Spinal cord (tissue), 10 donors: ENCODE results near the gene NPTXR. TPM values are rescaled to one million over a fixed set of nuclear protein-coding genes. Genes with fewer than 3 reads are reported as not detected.

Experiments used
- DNase-seq, 6 donors: peaks; one replicate each; pipeline versions ENCODE4 v3.0.0 to v3.0.0-alpha.2; 2013 to 2015; ENCODE audit warnings: low spot score in 6 of 6, low read depth in 4 of 6
- H3K27ac ChIP-seq: one replicate; pipeline ENCODE4 v1.5.1; 2013; ENCODE audit warnings: low read depth, low read length, control low read depth
- H3K27me3 ChIP-seq: one replicate; pipeline ENCODE4 v1.6.1; 2013; ENCODE audit warnings: low read length; ENCODE audit not compliant: control insufficient read depth, insufficient read depth
- H3K36me3 ChIP-seq: one replicate; pipeline ENCODE4 v1.6.1; 2013; ENCODE audit warnings: low read length; ENCODE audit not compliant: control insufficient read depth, insufficient read depth
- H3K4me1 ChIP-seq: one replicate; pipeline ENCODE4 v1.6.1; 2013; ENCODE audit warnings: low read length; ENCODE audit not compliant: control insufficient read depth, insufficient read depth
- H3K4me3 ChIP-seq: one replicate; pipeline ENCODE4 v1.5.1; 2013; ENCODE audit warnings: low read depth, low read length, control low read depth
- H3K9me3 ChIP-seq: one replicate; pipeline ENCODE4 v1.6.1; 2013; ENCODE audit warnings: low read length; ENCODE audit not compliant: control insufficient read depth, insufficient read depth
- whole genome bisulfite sequencing: methylation state at CpG from one replicate; pipeline ENCODE4 v1.1.5; 2013; ENCODE audit warnings: missing lambda C conversion rate; ENCODE audit not compliant: insufficient coverage; 5-methylcytosine and 5-hydroxymethylcytosine counted together
- polyA plus RNA-seq, 2 donors: library from polyadenylated mRNA; unstranded; fragments of 120-200 nt; gene quantifications; one replicate each; pipeline ENCODE4 v1.2.1, GENCODE V29; 2013; ENCODE audit not compliant: insufficient read length in 2 of 2
- total RNA-seq, 2 donors: library from RNA; depleted of rRNA in 1 of 2; stranded (reverse); fragments of 120-200 nt in 1 of 2; fragments of >200 nt in 1 of 2; gene quantifications; one replicate each; pipeline versions ENCODE4 v1.2.3 to v1.2.4, GENCODE V29; 2013 to 2014
- donor health status: healthy.

NPTXR gene
- total and polyA plus RNA-seq, 4 donors = 12.0 to 94.0 (median 59.8) TPM

DNA sequence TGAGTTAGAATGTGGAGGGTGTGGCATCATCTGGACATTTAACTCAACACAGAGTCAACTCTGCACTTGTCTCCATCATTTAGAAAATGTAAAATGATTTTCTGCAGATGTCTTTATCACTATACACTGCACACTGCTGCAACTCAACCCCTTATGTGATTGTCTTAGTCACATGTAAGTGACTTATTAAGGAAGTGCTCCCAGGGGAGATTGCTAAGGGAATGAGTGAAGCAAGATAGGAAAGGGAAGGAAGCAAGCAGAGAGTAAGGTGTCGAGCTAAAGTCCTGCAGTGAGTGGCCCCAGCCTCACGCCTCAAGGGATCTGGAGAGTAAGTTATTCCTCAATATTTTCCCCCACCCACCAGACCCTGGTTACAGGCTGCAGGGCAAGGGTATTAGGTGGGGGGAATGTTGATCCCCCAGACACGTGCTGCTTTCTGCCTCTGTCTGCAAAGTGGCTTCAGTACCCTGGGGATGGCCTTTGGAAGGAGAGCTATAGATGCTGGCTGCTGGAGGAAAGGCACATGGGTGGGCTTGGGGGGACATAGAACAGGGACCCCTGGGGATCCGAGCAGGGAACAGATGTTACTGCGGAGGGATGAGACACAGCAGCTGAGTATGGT lies 35.4 kb upstream of the NPTXR start:
- H3K27me3 ChIP-seq = no peaks in the 10 kb centered on the region
- no peaks in the 10 kb centered on the region for H3K36me3 ChIP-seq
- H3K4me1 ChIP-seq = peaks cover 16% of the 10 kb centered on the region
- no peak overlapping the region for H3K27ac ChIP-seq
- DNase-seq = peak in 1 of 6 donors; percentile 49
- no peaks in the 10 kb centered on the region for H3K9me3 ChIP-seq
- 65% methylated on average over 3 of the region's 5 CpGs for WGBS
- H3K4me3 ChIP-seq = no peak overlapping the region

GRCh38 chr22:38878001-38878400 lies 34.2 kb upstream of the NPTXR start:
- 83% methylated on average over 3 of the region's 4 CpGs for WGBS
- Histone ChIP-seq H3K27ac (no peak overlapping the region), H3K4me3 (no peak overlapping the region), H3K27me3 (no peaks in the 10 kb centered on the region), H3K9me3 (no peaks in the 10 kb centered on the region), H3K4me1 (peaks cover 17% of the 10 kb centered on the region), H3K36me3 (no peaks in the 10 kb centered on the region)
- DNase-seq = no peak

DNA sequence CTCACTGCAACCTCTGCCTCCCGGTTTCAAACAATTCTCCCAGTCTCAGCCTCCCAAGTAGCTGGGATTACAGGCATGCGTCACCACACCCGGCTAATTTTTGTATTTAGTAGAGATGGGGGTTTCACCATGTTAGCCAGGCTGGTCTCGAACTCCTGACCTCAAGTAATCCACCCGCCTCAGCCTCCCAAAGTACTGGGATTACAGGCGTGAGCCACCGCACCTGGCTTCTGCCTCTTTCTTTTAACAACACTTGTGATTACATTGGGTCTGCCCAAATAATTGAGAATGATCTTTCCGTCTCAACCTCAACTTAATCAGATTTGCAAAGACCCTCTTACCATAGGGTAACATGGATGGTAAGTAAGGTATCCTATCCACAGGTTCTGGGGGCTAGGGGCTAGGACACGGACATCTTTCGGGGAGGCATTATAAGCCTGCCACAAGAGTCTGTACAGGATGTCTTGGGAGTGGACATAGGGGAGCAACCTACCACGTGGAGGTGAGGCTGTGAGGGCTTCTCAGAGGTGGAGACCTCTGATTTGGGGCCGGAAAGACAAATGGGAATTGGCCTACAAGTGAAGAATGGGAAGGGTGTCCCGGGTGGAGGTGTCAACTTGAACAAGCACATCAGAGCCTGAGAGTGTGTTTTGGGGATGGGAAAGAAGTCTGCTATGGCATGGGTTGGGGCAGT lies 30.8 kb upstream of the NPTXR start:
- DNase-seq = no peak
- no peaks in the 10 kb centered on the region for H3K27me3 ChIP-seq
- H3K9me3 ChIP-seq = no peaks in the 10 kb centered on the region
- H3K27ac ChIP-seq = no peak overlapping the region
- 82% methylated on average over 5 of the region's 13 CpGs for WGBS
- peaks cover 21% of the 10 kb centered on the region for H3K4me1 ChIP-seq
- H3K4me3 ChIP-seq = no peak overlapping the region
- peaks cover 9% of the 10 kb centered on the region for H3K36me3 ChIP-seq

DNA sequence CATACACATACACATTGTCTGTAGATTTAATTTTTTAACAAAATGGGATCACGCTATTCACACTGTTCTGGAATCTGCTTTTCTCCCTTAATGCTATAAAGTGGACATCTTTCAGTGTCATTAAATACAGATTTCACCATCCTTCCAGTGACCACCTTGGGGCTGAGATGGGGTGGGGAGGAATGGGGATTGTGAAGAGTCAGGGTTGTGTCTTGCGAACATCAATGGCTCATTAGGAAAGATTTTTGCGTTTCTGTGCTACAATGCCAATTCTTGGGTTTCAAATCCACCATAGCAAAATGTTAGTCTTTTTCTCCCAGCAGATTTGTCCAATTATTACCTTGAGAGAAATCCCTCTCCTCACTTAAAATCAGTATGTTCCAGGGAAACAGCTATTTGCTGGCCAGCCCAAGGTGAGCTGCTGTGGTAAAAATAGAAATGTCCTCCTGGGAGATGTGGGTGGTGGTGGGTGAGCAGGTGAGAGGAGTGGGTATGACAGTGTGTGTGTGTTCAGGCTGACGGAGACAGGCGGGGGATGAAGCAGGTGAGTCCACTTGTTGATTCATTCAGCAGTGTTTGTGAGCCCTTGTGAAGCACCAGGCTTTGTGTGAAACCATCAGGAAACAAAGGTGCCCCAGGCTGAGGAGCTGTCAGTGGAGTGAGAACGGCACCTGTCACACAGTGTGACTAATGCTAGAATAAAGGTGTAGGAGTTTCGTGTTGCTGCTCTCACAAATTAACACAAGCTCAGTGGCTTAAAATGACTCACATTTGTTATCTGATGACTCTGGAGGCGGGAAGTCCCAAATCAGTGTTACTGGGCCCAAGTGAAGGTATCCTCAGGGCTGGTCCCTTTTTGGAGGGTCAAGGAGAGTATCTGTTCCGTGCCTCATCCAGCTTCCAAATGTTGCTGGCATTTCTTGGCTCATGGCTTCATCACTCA lies 29.9 kb upstream of the NPTXR start:
- H3K27me3 ChIP-seq = no peaks in the 10 kb centered on the region
- DNase-seq = peak in 1 of 6 donors; percentile 51
- H3K4me1 ChIP-seq = peaks cover 31% of the 10 kb centered on the region
- H3K36me3 ChIP-seq = peaks cover 17% of the 10 kb centered on the region
- no peaks in the 10 kb centered on the region for H3K9me3 ChIP-seq
- WGBS = 55% methylated on average over 6 of the region's 9 CpGs
- peak overlapping the region; percentile 95 for H3K27ac ChIP-seq
- H3K4me3 ChIP-seq = peak overlapping the region; percentile 71

DNA sequence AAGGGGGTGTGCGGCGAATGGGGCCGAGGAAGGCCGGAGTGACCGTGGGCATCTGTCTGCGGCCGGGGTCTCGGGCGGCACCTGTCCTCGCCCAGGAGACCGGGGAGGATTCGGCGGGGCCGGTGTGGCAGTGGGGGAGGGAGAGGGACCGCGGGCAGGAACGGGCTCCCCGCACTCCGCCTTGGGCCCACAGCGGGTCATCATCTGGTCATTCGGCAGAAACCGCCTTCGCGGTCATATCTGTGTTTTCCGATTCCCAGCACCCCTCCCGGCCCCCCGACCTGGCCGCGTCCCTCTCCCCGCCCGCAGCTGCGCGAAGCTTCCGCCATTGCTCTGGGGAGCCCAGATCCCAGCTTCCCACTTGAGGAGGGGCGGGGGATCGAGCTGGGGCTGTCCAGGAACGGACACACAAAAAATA lies 29.0 kb upstream of the NPTXR start:
- peak in 2 of 6 donors; percentile 77 to 88 for DNase-seq
- peaks cover 37% of the 10 kb centered on the region for H3K4me1 ChIP-seq
- under 1% methylated on average over 34 of the region's 37 CpGs for WGBS
- no peaks in the 10 kb centered on the region for H3K9me3 ChIP-seq
- peak overlapping the region; percentile 95 for H3K27ac ChIP-seq
- H3K27me3 ChIP-seq = no peaks in the 10 kb centered on the region
- H3K4me3 ChIP-seq = peak overlapping the region; percentile 71
- H3K36me3 ChIP-seq = peaks cover 23% of the 10 kb centered on the region

GRCh38 chr22:38872172-38872830 lies 28.5 kb upstream of the NPTXR start, which contains the start of gene CBX6:
Gene CBX6, minus strand, starts transcription at chr22:38872216. Its CDS starts 26 bp downstream, at chr22:38872190.
- Histone ChIP-seq H3K4me1 (peaks cover 41% of the 10 kb centered on the region), H3K36me3 (peaks cover 28% of the 10 kb centered on the region), H3K27me3 (no peaks in the 10 kb centered on the region)

DNA sequence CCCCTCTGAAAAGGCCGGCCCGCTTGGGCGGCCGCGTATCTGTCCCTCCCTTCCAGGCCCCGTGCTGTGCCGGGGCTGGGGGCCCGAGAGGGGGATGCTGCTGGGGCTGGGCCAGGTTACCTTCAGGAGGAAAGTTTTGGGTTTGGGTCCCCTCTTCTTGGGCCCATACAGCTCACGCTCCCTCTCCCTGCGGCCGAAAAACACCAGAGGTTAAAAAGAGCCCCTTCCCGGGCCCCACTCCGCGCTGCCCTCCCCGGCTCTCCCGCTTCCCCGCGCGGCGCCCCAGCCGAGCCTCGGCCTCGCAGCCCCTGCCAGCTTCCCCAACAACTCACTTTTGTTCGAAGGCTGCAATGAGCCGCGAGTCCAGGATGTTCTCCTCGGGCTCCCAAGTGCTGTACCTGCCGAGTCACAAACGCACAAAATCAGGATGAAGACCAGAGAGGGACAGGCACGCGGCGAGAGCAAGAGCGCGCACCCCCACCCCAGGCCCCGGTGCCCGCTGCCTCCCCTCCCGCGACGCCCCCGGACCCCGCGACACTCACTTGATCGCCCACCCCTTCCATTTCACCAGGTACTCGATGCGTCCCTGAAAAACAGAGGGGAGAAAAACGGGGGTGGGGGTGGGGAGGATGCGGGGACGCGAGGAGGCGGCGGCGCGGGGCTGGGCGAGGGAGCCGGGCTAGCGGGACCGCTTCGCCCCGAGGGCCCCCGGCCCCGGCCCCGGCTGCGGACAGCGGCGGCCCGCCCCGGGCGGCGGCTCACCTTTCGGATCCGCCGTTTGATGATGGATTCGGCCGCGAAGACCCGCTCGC lies 27.7 kb upstream of the NPTXR start:
- Histone ChIP-seq H3K9me3 (no peaks in the 10 kb centered on the region), H3K4me1 (peaks cover 43% of the 10 kb centered on the region), H3K4me3 (peak overlapping the region; percentile 59), H3K27me3 (no peaks in the 10 kb centered on the region), H3K36me3 (peaks cover 35% of the 10 kb centered on the region), H3K27ac (peak overlapping the region; percentile 44)
- WGBS = 0% methylated on average over 63 of the region's 77 CpGs
- DNase-seq = peak in 2 of 6 donors; percentile 45 to 57

More at GRCh38 chr22:38872172-38872830, 28.5 kb upstream of the NPTXR start, which contains the start of gene CBX6:
- peak within 1 kb of the TSS; percentile 71 for H3K4me3 ChIP-seq
- DNase-seq = peak; percentile 88 to 99 (median 94)
- H3K9me3 ChIP-seq = no peaks in the 10 kb centered on the region
- WGBS = 0% methylated on average over 68 of the region's 73 CpGs
- peak within 1 kb of the TSS; percentile 95 for H3K27ac ChIP-seq

GRCh38 chr22:38870791-38871359 lies 27.0 kb upstream of the NPTXR start:
- Histone ChIP-seq H3K4me1 (peaks cover 49% of the 10 kb centered on the region), H3K27ac (peak overlapping the region; percentile 44), H3K9me3 (no peaks in the 10 kb centered on the region), H3K4me3 (peak overlapping the region; percentile 59), H3K36me3 (peaks cover 42% of the 10 kb centered on the region), H3K27me3 (no peaks in the 10 kb centered on the region)
- no peak for DNase-seq
- no CpG with 5 or more reads among the region's 2 CpGs for WGBS
